NCI-H187 treated with DMSO at 0.1 percent for 48 hours (cell line): ENCODE measurements around the gene LDLRAD4.

ENCODE experiments used
- DNase-seq: peaks from one replicate; lab custom pipeline; 2025; lab: John Stamatoyannopoulos, UW

Gene LDLRAD4

GRCh38 chr18:13265911-13266217 is 47.3 kb downstream of the LDLRAD4 start:
- DNase-seq: no peak

GRCh38 chr18:13266218-13267100 is 47.9 kb downstream of the LDLRAD4 start:
- no peak for DNase-seq

GRCh38 chr18:13267431-13267873 is 48.9 kb downstream of the LDLRAD4 start:
- DNase-seq: no peak

GRCh38 chr18:13268158-13269012 is 49.8 kb downstream of the LDLRAD4 start:
- DNase-seq: no peak

- DNase-seq: no peak
These were observed 50.4 kb downstream of the LDLRAD4 start for GRCh38 chr18:13269013-13269280.

GRCh38 chr18:13269521-13270011 is 51.0 kb downstream of the LDLRAD4 start:
- DNase-seq: no peak

- DNase-seq: no peak
These were observed 51.8 kb downstream of the LDLRAD4 start for GRCh38 chr18:13270279-13270855.

GRCh38 chr18:13271302-13271911 is 52.8 kb downstream of the LDLRAD4 start:
- no peak for DNase-seq

GRCh38 chr18:13272416-13272815 is 53.9 kb downstream of the LDLRAD4 start:
- DNase-seq: no peak

- no peak for DNase-seq
These were observed 55.2 kb downstream of the LDLRAD4 start for GRCh38 chr18:13273800-13274199.

GRCh38 chr18:13275075-13275474 is 56.5 kb downstream of the LDLRAD4 start:
- no peak for DNase-seq

GRCh38 chr18:13276530-13277520 is 58.3 kb downstream of the LDLRAD4 start:
- no peak for DNase-seq

GRCh38 chr18:13278062-13278630 is 59.6 kb downstream of the LDLRAD4 start:
- no peak for DNase-seq

GRCh38 chr18:13279181-13280069 is 60.9 kb downstream of the LDLRAD4 start:
- no peak for DNase-seq

GRCh38 chr18:13280070-13280795 is 61.7 kb downstream of the LDLRAD4 start:
- DNase-seq: no peak

- no peak for DNase-seq
These were observed 62.8 kb downstream of the LDLRAD4 start for GRCh38 chr18:13281406-13281805.

- no peak for DNase-seq
These were observed 65.2 kb downstream of the LDLRAD4 start for GRCh38 chr18:13283746-13284145.

- DNase-seq: no peak
These were observed 65.9 kb downstream of the LDLRAD4 start for GRCh38 chr18:13284330-13285027.
